Measurements from ENCODE around the gene URAD.
"Not testable (repeated sequence)": the region's sequence is repeated elsewhere in the genome, so short reads cannot be mapped to it uniquely, and the experiment has no call there.

Gene URAD

GRCh38 chr13:27988520-27988919 lies at the start of gene URAD:
Gene URAD, minus strand, starts transcription at chr13:27988693. Its CDS starts 56 bp downstream, at chr13:27988637.
- no peak for DNase-seq (ENCODE audit: low spot score)
- no peak for TF ChIP-seq CTCF (IDR thresholded peaks at IDR 0.05; ENCODE audit: extremely low read depth, insufficient read depth, missing control alignments)
- in situ Hi-C loops (cut with MboI; ENCODE audit: low pct_unique_long_range_greater_than_20kb, low sequenced_read_pairs, unreplicated experiment): loop anchor here (10.0 kb wide), 2 partner anchors 154 to 614 kb away; no protein-coding TSS in a partner anchor

GRCh38 chr13:28037399-28037798 lies 48.9 kb upstream of the URAD start:
- in situ Hi-C loops (cut with MboI; ENCODE audit: low pct_unique_long_range_greater_than_20kb, low sequenced_read_pairs, unreplicated experiment): loop anchor here (25.0 kb wide), 1 partner anchor 600 kb away; no protein-coding TSS in a partner anchor
- no peak for DNase-seq (ENCODE audit: low spot score)
- no peak for TF ChIP-seq CTCF (IDR thresholded peaks at IDR 0.05; ENCODE audit: extremely low read depth, insufficient read depth, missing control alignments)

GRCh38 chr13:28035146-28035782 lies 46.8 kb upstream of the URAD start:
- no peak for TF ChIP-seq CTCF (IDR thresholded peaks at IDR 0.05; ENCODE audit: extremely low read depth, insufficient read depth, missing control alignments)
- DNase-seq (ENCODE audit: low spot score): no peak
- in situ Hi-C loops (cut with MboI; ENCODE audit: low pct_unique_long_range_greater_than_20kb, low sequenced_read_pairs, unreplicated experiment): loop anchor here (25.0 kb wide), 1 partner anchor 602 kb away; no protein-coding TSS in a partner anchor

- no peak for DNase-seq (ENCODE audit: low spot score)
- in situ Hi-C loops (cut with MboI; ENCODE audit: low pct_unique_long_range_greater_than_20kb, low sequenced_read_pairs, unreplicated experiment): loop anchor here (25.0 kb wide), 1 partner anchor 603 kb away; no protein-coding TSS in a partner anchor
- TF ChIP-seq CTCF (IDR thresholded peaks at IDR 0.05; ENCODE audit: extremely low read depth, insufficient read depth, missing control alignments): no peak
Observed at GRCh38 chr13:28033894-28034655, 45.6 kb upstream of the URAD start.

- DNase-seq (ENCODE audit: low spot score): not testable (repeated sequence)
- in situ Hi-C loops (cut with MboI; ENCODE audit: low pct_unique_long_range_greater_than_20kb, low sequenced_read_pairs, unreplicated experiment): loop anchor here (25.0 kb wide), 1 partner anchor 605 kb away; no protein-coding TSS in a partner anchor
Observed at GRCh38 chr13:28032438-28032837, 43.9 kb upstream of the URAD start.

GRCh38 chr13:28031896-28032288 lies 43.4 kb upstream of the URAD start:
- in situ Hi-C loops (cut with MboI; ENCODE audit: low pct_unique_long_range_greater_than_20kb, low sequenced_read_pairs, unreplicated experiment): loop anchor here (25.0 kb wide), 1 partner anchor 605 kb away; no protein-coding TSS in a partner anchor
- no peak for TF ChIP-seq CTCF (IDR thresholded peaks at IDR 0.05; ENCODE audit: extremely low read depth, insufficient read depth, missing control alignments)

More at GRCh38 chr13:28031896-28032288, 43.4 kb upstream of the URAD start:
- DNase-seq (ENCODE audit: low spot score): no peak

Data from GM13977 (cell line).